ENCODE measurements around the gene ACAD10. TPM values are rescaled to one million over a fixed set of nuclear protein-coding genes. Genes with fewer than 3 reads are reported as not detected.

The ACAD10 gene
- total RNA-seq, 1 donor from 2014 or later: 45.1 TPM

GRCh38 chr12:111692575-111693210 is 6.8 kb downstream of the ACAD10 start:
- no peaks in the 10 kb centered on the region for H3K9me3 Mint-ChIP-seq
- H3K27me3 Mint-ChIP-seq: no peaks in the 10 kb centered on the region
- ATAC-seq (ENCODE audit: low read depth): no peak
- intact Hi-C loops (cut with micrococcal nuclease): no loop called here
- H3K36me3 Mint-ChIP-seq (ENCODE audit: low read depth): peaks cover 50% of the 10 kb centered on the region
- no peak overlapping the region for H3K27ac Mint-ChIP-seq
- no peak for DNase-seq
- H3K4me3 Mint-ChIP-seq: no peak overlapping the region
- TF ChIP-seq CTCF (IDR thresholded peaks at IDR 0.05): no peak
- POLR2A ChIA-PET: no interaction called here
- CTCF ChIA-PET: interaction anchor here (1.8 kb wide), 1 partner anchor 120 kb away, joined by 4 read pairs; no protein-coding TSS in a partner anchor
- H3K4me1 Mint-ChIP-seq: peaks cover 2% of the 10 kb centered on the region

- DNase-seq: no peak
- no peak for TF ChIP-seq CTCF (IDR thresholded peaks at IDR 0.05)
- peaks cover 60% of the 10 kb centered on the region for H3K36me3 Mint-ChIP-seq (ENCODE audit: low read depth)
- H3K27me3 Mint-ChIP-seq: no peaks in the 10 kb centered on the region
- POLR2A ChIA-PET: no interaction called here
- no peaks in the 10 kb centered on the region for H3K9me3 Mint-ChIP-seq
- H3K4me3 Mint-ChIP-seq: no peak overlapping the region
- intact Hi-C loops (cut with micrococcal nuclease): no loop called here
- no peak for ATAC-seq (ENCODE audit: low read depth)
- CTCF ChIA-PET: interaction anchor here (1.8 kb wide), 1 partner anchor 119 kb away, joined by 4 read pairs; no protein-coding TSS in a partner anchor
- no peak overlapping the region for H3K27ac Mint-ChIP-seq
- H3K4me1 Mint-ChIP-seq: no peaks in the 10 kb centered on the region
These were observed 8.0 kb downstream of the ACAD10 start for GRCh38 chr12:111693818-111694217.

GRCh38 chr12:111699962-111700361 is 14.1 kb downstream of the ACAD10 start:
- CTCF ChIA-PET: no interaction called here
- Mint-ChIP-seq H3K4me3 (no peak overlapping the region), H3K9me3 (no peaks in the 10 kb centered on the region), H3K36me3 (ENCODE audit: low read depth) (peaks cover 60% of the 10 kb centered on the region), H3K4me1 (no peaks in the 10 kb centered on the region), H3K27ac (no peak overlapping the region), H3K27me3 (no peaks in the 10 kb centered on the region)
- TF ChIP-seq CTCF (IDR thresholded peaks at IDR 0.05): no peak
- intact Hi-C loops (cut with micrococcal nuclease): no loop called here
- ATAC-seq (ENCODE audit: low read depth) (no peak), DNase-seq (no peak)
- POLR2A ChIA-PET: no interaction called here

GRCh38 chr12:111705672-111706071 is 19.8 kb downstream of the ACAD10 start:
- DNase-seq (no peak), ATAC-seq (ENCODE audit: low read depth) (no peak)
- CTCF ChIA-PET: no interaction called here
- POLR2A ChIA-PET: interaction anchor here (0.6 kb wide), 1 partner anchor 59 kb away, joined by 5 read pairs; no protein-coding TSS in a partner anchor
- no peak for TF ChIP-seq CTCF (IDR thresholded peaks at IDR 0.05)
- Mint-ChIP-seq H3K4me3 (no peak overlapping the region), H3K36me3 (ENCODE audit: low read depth) (peaks cover 66% of the 10 kb centered on the region), H3K27ac (no peak overlapping the region), H3K4me1 (no peaks in the 10 kb centered on the region), H3K27me3 (no peaks in the 10 kb centered on the region), H3K9me3 (no peaks in the 10 kb centered on the region)
- intact Hi-C loops (cut with micrococcal nuclease): no loop called here

- H3K27me3 Mint-ChIP-seq: no peaks in the 10 kb centered on the region
- no peak overlapping the region for H3K4me3 Mint-ChIP-seq
- ChIA-PET CTCF (no interaction called here), POLR2A (no interaction called here)
- DNase-seq (no peak), ATAC-seq (ENCODE audit: low read depth) (no peak)
- H3K4me1 Mint-ChIP-seq: no peaks in the 10 kb centered on the region
- H3K9me3 Mint-ChIP-seq: no peaks in the 10 kb centered on the region
- H3K36me3 Mint-ChIP-seq (ENCODE audit: low read depth): peaks cover 65% of the 10 kb centered on the region
- intact Hi-C loops (cut with micrococcal nuclease): no loop called here
- no peak for TF ChIP-seq CTCF (IDR thresholded peaks at IDR 0.05)
- no peak overlapping the region for H3K27ac Mint-ChIP-seq
These were observed 20.3 kb downstream of the ACAD10 start for GRCh38 chr12:111706145-111706544.

All from activated B cell treated with CpG ODN at 0.5 μM for 24 hours (primary cell).